HL-60 (cell line): Measurements from ENCODE around the gene MAGI2.

Experiments
- POLR2AphosphoS5 ChIP-seq: IDR thresholded peaks from 2 replicates; pipeline ENCODE4 v1.6.1; 2012; ENCODE audit warnings: low read depth
- TF ChIP-seq, protein P1 (sequence below): IDR thresholded peaks from one replicate; pipeline ENCODE4 v1.5.1; 2011; ENCODE audit warnings: low read length, control low read depth, inconsistent platforms; ENCODE audit not compliant: insufficient read depth
- TF ChIP-seq, protein P2 (sequence below): IDR thresholded peaks from 2 replicates; pipeline ENCODE4 v1.6.1; 2012; ENCODE audit warnings: low read depth; ENCODE audit not compliant: insufficient replicate concordance

DNA sequence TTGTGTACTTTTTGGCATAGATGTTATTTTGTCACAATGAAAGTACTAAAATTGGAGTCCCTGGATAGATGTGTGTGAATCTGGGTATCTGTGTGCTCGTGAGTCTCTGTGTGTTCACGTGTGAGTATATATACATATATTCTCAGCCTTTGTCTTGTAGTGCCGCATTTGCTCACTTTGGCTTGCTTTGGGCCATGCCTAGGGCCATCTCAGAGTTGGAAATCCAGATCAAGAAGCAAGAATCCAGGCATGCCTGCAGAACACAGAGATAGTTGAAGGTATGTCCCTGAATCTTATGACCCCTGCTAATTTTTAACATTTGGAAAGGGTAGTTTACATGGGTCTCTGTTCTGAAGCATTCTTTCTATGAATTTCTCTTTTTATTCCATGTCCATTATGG is 1446.2 kb downstream of the MAGI2 start:
- TF ChIP-seq, protein P1, sequence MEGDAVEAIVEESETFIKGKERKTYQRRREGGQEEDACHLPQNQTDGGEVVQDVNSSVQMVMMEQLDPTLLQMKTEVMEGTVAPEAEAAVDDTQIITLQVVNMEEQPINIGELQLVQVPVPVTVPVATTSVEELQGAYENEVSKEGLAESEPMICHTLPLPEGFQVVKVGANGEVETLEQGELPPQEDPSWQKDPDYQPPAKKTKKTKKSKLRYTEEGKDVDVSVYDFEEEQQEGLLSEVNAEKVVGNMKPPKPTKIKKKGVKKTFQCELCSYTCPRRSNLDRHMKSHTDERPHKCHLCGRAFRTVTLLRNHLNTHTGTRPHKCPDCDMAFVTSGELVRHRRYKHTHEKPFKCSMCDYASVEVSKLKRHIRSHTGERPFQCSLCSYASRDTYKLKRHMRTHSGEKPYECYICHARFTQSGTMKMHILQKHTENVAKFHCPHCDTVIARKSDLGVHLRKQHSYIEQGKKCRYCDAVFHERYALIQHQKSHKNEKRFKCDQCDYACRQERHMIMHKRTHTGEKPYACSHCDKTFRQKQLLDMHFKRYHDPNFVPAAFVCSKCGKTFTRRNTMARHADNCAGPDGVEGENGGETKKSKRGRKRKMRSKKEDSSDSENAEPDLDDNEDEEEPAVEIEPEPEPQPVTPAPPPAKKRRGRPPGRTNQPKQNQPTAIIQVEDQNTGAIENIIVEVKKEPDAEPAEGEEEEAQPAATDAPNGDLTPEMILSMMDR: no peak
- no peak for TF ChIP-seq POLR2AphosphoS5
- TF ChIP-seq, protein P2, sequence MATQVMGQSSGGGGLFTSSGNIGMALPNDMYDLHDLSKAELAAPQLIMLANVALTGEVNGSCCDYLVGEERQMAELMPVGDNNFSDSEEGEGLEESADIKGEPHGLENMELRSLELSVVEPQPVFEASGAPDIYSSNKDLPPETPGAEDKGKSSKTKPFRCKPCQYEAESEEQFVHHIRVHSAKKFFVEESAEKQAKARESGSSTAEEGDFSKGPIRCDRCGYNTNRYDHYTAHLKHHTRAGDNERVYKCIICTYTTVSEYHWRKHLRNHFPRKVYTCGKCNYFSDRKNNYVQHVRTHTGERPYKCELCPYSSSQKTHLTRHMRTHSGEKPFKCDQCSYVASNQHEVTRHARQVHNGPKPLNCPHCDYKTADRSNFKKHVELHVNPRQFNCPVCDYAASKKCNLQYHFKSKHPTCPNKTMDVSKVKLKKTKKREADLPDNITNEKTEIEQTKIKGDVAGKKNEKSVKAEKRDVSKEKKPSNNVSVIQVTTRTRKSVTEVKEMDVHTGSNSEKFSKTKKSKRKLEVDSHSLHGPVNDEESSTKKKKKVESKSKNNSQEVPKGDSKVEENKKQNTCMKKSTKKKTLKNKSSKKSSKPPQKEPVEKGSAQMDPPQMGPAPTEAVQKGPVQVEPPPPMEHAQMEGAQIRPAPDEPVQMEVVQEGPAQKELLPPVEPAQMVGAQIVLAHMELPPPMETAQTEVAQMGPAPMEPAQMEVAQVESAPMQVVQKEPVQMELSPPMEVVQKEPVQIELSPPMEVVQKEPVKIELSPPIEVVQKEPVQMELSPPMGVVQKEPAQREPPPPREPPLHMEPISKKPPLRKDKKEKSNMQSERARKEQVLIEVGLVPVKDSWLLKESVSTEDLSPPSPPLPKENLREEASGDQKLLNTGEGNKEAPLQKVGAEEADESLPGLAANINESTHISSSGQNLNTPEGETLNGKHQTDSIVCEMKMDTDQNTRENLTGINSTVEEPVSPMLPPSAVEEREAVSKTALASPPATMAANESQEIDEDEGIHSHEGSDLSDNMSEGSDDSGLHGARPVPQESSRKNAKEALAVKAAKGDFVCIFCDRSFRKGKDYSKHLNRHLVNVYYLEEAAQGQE: no peak
